ENCODE data around the gene PARVA.

DNA sequence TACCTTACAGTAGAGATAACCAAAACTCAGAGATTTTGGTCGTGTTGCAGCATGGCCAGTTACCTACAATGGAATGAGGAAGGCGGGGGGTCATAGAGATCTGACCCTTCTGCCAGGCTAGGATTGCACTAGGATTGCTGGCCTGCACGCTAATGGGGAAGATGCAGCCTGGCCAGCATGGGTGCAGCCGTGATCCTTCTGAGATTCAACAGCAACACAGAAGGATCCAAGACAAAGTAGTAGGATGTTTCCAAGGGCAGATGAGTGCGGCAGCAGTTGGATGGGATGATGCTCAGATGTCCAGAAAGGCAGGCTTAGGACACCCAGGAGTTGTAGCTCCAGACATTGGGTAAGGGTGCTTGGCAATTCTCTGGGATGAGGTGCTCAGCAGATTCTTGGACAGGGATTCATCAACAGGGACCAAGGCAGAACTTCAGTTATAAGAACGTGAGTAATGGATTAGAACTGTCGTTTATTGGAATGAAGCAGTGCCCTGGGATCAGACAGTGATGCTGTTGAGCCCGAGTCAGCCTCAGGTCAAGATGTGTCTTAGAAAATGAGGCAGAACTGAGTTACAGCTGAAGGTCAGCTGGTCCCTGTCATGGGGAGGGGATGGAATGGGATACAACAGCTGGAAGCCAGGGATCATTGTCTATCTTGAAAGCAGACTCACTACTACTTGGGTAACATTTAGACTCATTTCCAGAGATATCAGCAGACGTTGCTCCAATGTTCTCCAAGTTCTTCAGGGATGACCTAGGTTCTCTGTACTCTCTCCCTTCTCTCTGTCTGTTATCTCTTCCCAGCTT lies 71.0 kb downstream of the PARVA start:
- TF ChIP-seq FOXK1 (CRISPR knock-in tag; IDR thresholded peaks at IDR 0.05) (no peak), IRF1 (CRISPR knock-in tag; IDR thresholded peaks at IDR 0.05) (no peak), CREB1 (CRISPR knock-in tag; IDR thresholded peaks at IDR 0.05) (no peak), ZNF416 (CRISPR knock-in tag; IDR thresholded peaks at IDR 0.05) (no peak), ZBTB21 (CRISPR knock-in tag; IDR thresholded peaks at IDR 0.05; ENCODE audit: borderline replicate concordance) (no peak), USF1 (CRISPR knock-in tag; IDR thresholded peaks at IDR 0.05) (no peak), SP1 (CRISPR knock-in tag; conservative IDR thresholded peaks at IDR 0.05) (no peak), TEAD4 (CRISPR knock-in tag; IDR thresholded peaks at IDR 0.05) (no peak)
- TF ChIP-seq, protein P1, sequence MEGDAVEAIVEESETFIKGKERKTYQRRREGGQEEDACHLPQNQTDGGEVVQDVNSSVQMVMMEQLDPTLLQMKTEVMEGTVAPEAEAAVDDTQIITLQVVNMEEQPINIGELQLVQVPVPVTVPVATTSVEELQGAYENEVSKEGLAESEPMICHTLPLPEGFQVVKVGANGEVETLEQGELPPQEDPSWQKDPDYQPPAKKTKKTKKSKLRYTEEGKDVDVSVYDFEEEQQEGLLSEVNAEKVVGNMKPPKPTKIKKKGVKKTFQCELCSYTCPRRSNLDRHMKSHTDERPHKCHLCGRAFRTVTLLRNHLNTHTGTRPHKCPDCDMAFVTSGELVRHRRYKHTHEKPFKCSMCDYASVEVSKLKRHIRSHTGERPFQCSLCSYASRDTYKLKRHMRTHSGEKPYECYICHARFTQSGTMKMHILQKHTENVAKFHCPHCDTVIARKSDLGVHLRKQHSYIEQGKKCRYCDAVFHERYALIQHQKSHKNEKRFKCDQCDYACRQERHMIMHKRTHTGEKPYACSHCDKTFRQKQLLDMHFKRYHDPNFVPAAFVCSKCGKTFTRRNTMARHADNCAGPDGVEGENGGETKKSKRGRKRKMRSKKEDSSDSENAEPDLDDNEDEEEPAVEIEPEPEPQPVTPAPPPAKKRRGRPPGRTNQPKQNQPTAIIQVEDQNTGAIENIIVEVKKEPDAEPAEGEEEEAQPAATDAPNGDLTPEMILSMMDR (IDR thresholded peaks at IDR 0.05) = no peak

All from WTC11 (cell line).